Right cardiac atrium (tissue), 5 donors: ENCODE measurements around the gene LMAN1L. TPM values are rescaled to one million over a fixed set of nuclear protein-coding genes. Genes with fewer than 3 reads are reported as not detected.
A peak's percentile ranks its signal among the peaks of the same experiment; 100 is the strongest.

Experiments used
- ATAC-seq, 2 donors: fragments of 200-7000 bp; cut with Tn5 transposase; one replicate each; pipeline versions ENCODE4 v1.8.0 to v1.9.1; 2020; ENCODE audit warnings: moderate library complexity in 2 of 2, mild to moderate bottlenecking in 1 of 2
- DNase-seq, 3 donors: peaks; one replicate each; pipeline ENCODE4 v3.0.0-alpha.2; 2020
- H3K27ac ChIP-seq: one replicate; pipeline ENCODE4 v1.5.1; 2013; ENCODE audit warnings: mild to moderate bottlenecking, low read length, control low read depth, moderate library complexity
- H3K27me3 ChIP-seq: one replicate; pipeline ENCODE4 v1.6.1; 2013; ENCODE audit not compliant: control insufficient read depth, insufficient read depth
- H3K4me1 ChIP-seq: one replicate; pipeline ENCODE4 v1.6.1; 2013; ENCODE audit warnings: low read length; ENCODE audit not compliant: control insufficient read depth, insufficient read depth
- H3K4me3 ChIP-seq: one replicate; pipeline ENCODE4 v1.5.1; 2013; ENCODE audit warnings: low read length, control low read depth
- H3K9me3 ChIP-seq: one replicate; pipeline ENCODE4 v1.6.1; 2013; ENCODE audit warnings: low read length; ENCODE audit not compliant: control insufficient read depth
- WGBS: extraction: QIAGEN DNeasy Blood & Tissue Kit; methylation state at CpG from one replicate; pipeline ENCODE4 v1.1.7; 2013; 5-methylcytosine and 5-hydroxymethylcytosine counted together
- intact Hi-C, 4 donors: fragments of 100-400 bp; cut with DNase I; formaldehyde crosslinking; loops; one replicate each; pipeline versions ENCODE4 v1.11.0 to v1.14.0; 2022 to 2023
- polyA plus RNA-seq: library from polyadenylated mRNA; stranded (reverse); fragments of 200-250 nt; gene quantifications from one replicate; pipeline ENCODE4 v1.2.3, GENCODE V29; 2013
- total RNA-seq, 4 donors: library from RNA; stranded (reverse); fragmentation: NEBNext Ultra II Directional; extraction: Animal tissue kit (Norgen Biotek cat#: 25700); gene quantifications; one replicate each; pipeline ENCODE4 v1.2.1, GENCODE V29; 2021
- donor health status: healthy with polysubstance abuse.
- donor health status: DM: no; HTN: yes; CAD: no.
- donor health status: DM: no; HTN: no; CAD: no.
- donor health status: DM: no; HTN: yes; CAD: no; lungs with severe emphysema.
- donor health status: DM: yes; HTN: yes; CAD: no.

Gene LMAN1L
- total and polyA plus RNA-seq, 5 donors = 66.2 to 216 (median 111) TPM

GRCh38 chr15:74857671-74858368, 45.2 kb downstream of the LMAN1L start:
- Histone ChIP-seq H3K27me3 (no peaks in the 10 kb centered on the region), H3K4me3 (no peak overlapping the region), H3K4me1 (peaks cover 7% of the 10 kb centered on the region), H3K9me3 (no peaks in the 10 kb centered on the region), H3K27ac (no peak overlapping the region)
- 69% methylated on average over 9 of the region's 9 CpGs for WGBS
- ATAC-seq (peak in 1 of 2 donors; percentile 15), DNase-seq (peak in 1 of 3 donors; percentile 22)
- intact Hi-C loops = no loop called here

- ATAC-seq (no peak), DNase-seq (peak in 1 of 3 donors; percentile 4)
- no peaks in the 10 kb centered on the region for H3K9me3 ChIP-seq
- peaks cover 7% of the 10 kb centered on the region for H3K4me1 ChIP-seq
- no peaks in the 10 kb centered on the region for H3K27me3 ChIP-seq
- H3K4me3 ChIP-seq = no peak overlapping the region
- no peak overlapping the region for H3K27ac ChIP-seq
- intact Hi-C loops = no loop called here
- 74% methylated on average over 4 of the region's 4 CpGs for WGBS
Measured at GRCh38 chr15:74858369-74858740, 45.7 kb downstream of the LMAN1L start.

- DNase-seq (peak in 1 of 3 donors; percentile 36), ATAC-seq (peak; percentile 28 to 38)
- peak overlapping the region; percentile 7 for H3K27ac ChIP-seq
- intact Hi-C loops = no loop called here
- no peak overlapping the region for H3K4me3 ChIP-seq
- WGBS = 75% methylated on average over 11 of the region's 11 CpGs
- H3K9me3 ChIP-seq = no peaks in the 10 kb centered on the region
- peaks cover 6% of the 10 kb centered on the region for H3K4me1 ChIP-seq
- H3K27me3 ChIP-seq = no peaks in the 10 kb centered on the region
Measured at GRCh38 chr15:74863239-74864056, 50.8 kb downstream of the LMAN1L start.

- Histone ChIP-seq H3K27me3 (no peaks in the 10 kb centered on the region), H3K27ac (no peak overlapping the region), H3K9me3 (no peaks in the 10 kb centered on the region), H3K4me1 (peaks cover 8% of the 10 kb centered on the region), H3K4me3 (no peak overlapping the region)
- no peak for ATAC-seq
- intact Hi-C loops = no loop called here
- DNase-seq = no peak
- 84% methylated on average over 6 of the region's 6 CpGs for WGBS
Measured at GRCh38 chr15:74864296-74864695, 51.7 kb downstream of the LMAN1L start.

- no peak for DNase-seq
- H3K9me3 ChIP-seq = no peaks in the 10 kb centered on the region
- no peak for ATAC-seq
- no peak overlapping the region for H3K4me3 ChIP-seq
- WGBS = 83% methylated on average over 2 of the region's 2 CpGs
- H3K27me3 ChIP-seq = no peaks in the 10 kb centered on the region
- H3K4me1 ChIP-seq = peaks cover 11% of the 10 kb centered on the region
- intact Hi-C loops = no loop called here
- H3K27ac ChIP-seq = no peak overlapping the region
Measured at GRCh38 chr15:74865316-74865715, 52.7 kb downstream of the LMAN1L start.

GRCh38 chr15:74866090-74866489, 53.5 kb downstream of the LMAN1L start:
- H3K4me3 ChIP-seq = no peak overlapping the region
- peak overlapping the region; percentile 66 for H3K27ac ChIP-seq
- WGBS = 65% methylated on average over 6 of the region's 6 CpGs
- H3K4me1 ChIP-seq = peaks cover 11% of the 10 kb centered on the region
- peak in 1 of 3 donors; percentile 25 for DNase-seq
- ATAC-seq = no peak
- H3K27me3 ChIP-seq = no peaks in the 10 kb centered on the region
- intact Hi-C loops = no loop called here
- no peaks in the 10 kb centered on the region for H3K9me3 ChIP-seq

GRCh38 chr15:74867466-74868038, 54.9 kb downstream of the LMAN1L start:
- intact Hi-C loops = no loop called here
- ATAC-seq (peak in 1 of 2 donors; percentile 13), DNase-seq (peak in 1 of 3 donors; percentile 13)
- Histone ChIP-seq H3K4me1 (peaks cover 11% of the 10 kb centered on the region), H3K9me3 (no peaks in the 10 kb centered on the region), H3K4me3 (no peak overlapping the region), H3K27ac (peak overlapping the region; percentile 80), H3K27me3 (no peaks in the 10 kb centered on the region)
- WGBS = 29% methylated on average over 1 of the region's 1 CpG

- ATAC-seq (peak in 1 of 2 donors; percentile 1), DNase-seq (peak in 1 of 3 donors; percentile 64)
- Histone ChIP-seq H3K4me1 (peaks cover 11% of the 10 kb centered on the region), H3K9me3 (no peaks in the 10 kb centered on the region), H3K4me3 (no peak overlapping the region), H3K27ac (peak overlapping the region; percentile 80), H3K27me3 (no peaks in the 10 kb centered on the region)
- intact Hi-C loops = no loop called here
- WGBS = 47% methylated on average over 6 of the region's 6 CpGs
Measured at GRCh38 chr15:74868059-74868458, 55.4 kb downstream of the LMAN1L start.

GRCh38 chr15:74869372-74869725, 56.7 kb downstream of the LMAN1L start:
- intact Hi-C loops = no loop called here
- H3K27ac ChIP-seq = peak overlapping the region; percentile 88
- no peaks in the 10 kb centered on the region for H3K27me3 ChIP-seq
- DNase-seq (peak in 1 of 3 donors; percentile 17), ATAC-seq (peak in 1 of 2 donors; percentile 8)
- no peak overlapping the region for H3K4me3 ChIP-seq
- H3K4me1 ChIP-seq = peaks cover 11% of the 10 kb centered on the region
- no peaks in the 10 kb centered on the region for H3K9me3 ChIP-seq

- Histone ChIP-seq H3K9me3 (no peaks in the 10 kb centered on the region), H3K27me3 (no peaks in the 10 kb centered on the region), H3K4me3 (no peak overlapping the region), H3K27ac (peak overlapping the region; percentile 96), H3K4me1 (peaks cover 11% of the 10 kb centered on the region)
- intact Hi-C loops = no loop called here
- 22% methylated on average over 6 of the region's 6 CpGs for WGBS
- peak; percentile 71 to 90 (median 88) for DNase-seq
- peak; percentile 49 to 55 for ATAC-seq
Measured at GRCh38 chr15:74869726-74870407, 57.2 kb downstream of the LMAN1L start.
